ENCODE measurements around the gene MYL12B. TPM values are rescaled to one million over a fixed set of nuclear protein-coding genes. Genes with fewer than 3 reads are reported as not detected.
"Not testable (repeated sequence)": the region's sequence is repeated elsewhere in the genome, so short reads cannot be mapped to it uniquely, and the experiment has no call there.

MYL12B gene
- polyA plus RNA-seq, 2 of the 4 experiments (the other 2 are of a cell fraction) = 419 to 498 TPM

GRCh38 chr18:3219241-3219630 is 42.7 kb upstream of the MYL12B start:
- Histone ChIP-seq H3K4me2 (no peak overlapping the region), H3K4me1 (peaks cover 23% of the 10 kb centered on the region), H3K9me3 (no peaks in the 10 kb centered on the region), H3K4me3 (no peak overlapping the region), H3K27ac (peak overlapping the region in 1 of 2 experiments; percentile 63; a peak in 2 of 6 replicates)
- CTCF ChIA-PET = interaction anchor here (1.4 to 2.9 kb wide), 2 partner anchors 20 to 27 kb away, joined by 3 to 8 read pairs; no protein-coding TSS in a partner anchor
- FAIRE-seq (no peak), DNase-seq (ENCODE audit: low read depth in 1 of 2, low spot score in 1 of 2) (no peak), ATAC-seq (no peak)
- WGBS (ENCODE audit: missing lambda C conversion rate) = 82% methylated on average over 8 of the region's 8 CpGs
- POLR2A ChIA-PET = no interaction called here
- no peak for TF ChIP-seq POLR2A (IDR thresholded peaks at IDR 0.05; ENCODE audit: low read length)
- no peak for TF ChIP-seq FOXS1 (CRISPR knock-in tag; IDR thresholded peaks at IDR 0.05)
- no peak for TF ChIP-seq HDAC2 (IDR thresholded peaks at IDR 0.05)
- TF ChIP-seq RNF2 (IDR thresholded peaks at IDR 0.05; ENCODE audit: borderline replicate concordance, low read depth) = no peak

GRCh38 chr18:3219631-3220335 is 42.1 kb upstream of the MYL12B start, which contains the start of gene MYOM1:
Gene MYOM1, minus strand, starts transcription at chr18:3219968. Its CDS starts 4,745 bp downstream, at chr18:3215223.
- POLR2A ChIA-PET = no interaction called here
- FAIRE-seq = no peak

GRCh38 chr18:3220868-3221267 is 41.1 kb upstream of the MYL12B start:
- FAIRE-seq; DNase-seq (ENCODE audit: low read depth in 1 of 2, low spot score in 1 of 2); ATAC-seq; H3K4me3 ChIP-seq; H3K9me3 ChIP-seq; H3K4me2 ChIP-seq; H3K27ac ChIP-seq; POLR2A ChIA-PET: not testable (repeated sequence)
- peaks cover 23% of the 10 kb centered on the region for H3K4me1 ChIP-seq
- WGBS (ENCODE audit: missing lambda C conversion rate) = 76% methylated on average over 4 of the region's 4 CpGs
- CTCF ChIA-PET = interaction anchor here (1.2 kb wide), 1 partner anchor 25 kb away, joined by 4 read pairs; no protein-coding TSS in a partner anchor

More at GRCh38 chr18:3219631-3220335, 42.1 kb upstream of the MYL12B start, which contains the start of gene MYOM1:
- TF ChIP-seq FOSL2 (IDR thresholded peaks at IDR 0.05) (no peak), FOSL2 (CRISPR knock-in tag; IDR thresholded peaks at IDR 0.05) (no peak), ATOH8 (CRISPR knock-in tag; IDR thresholded peaks at IDR 0.05; ENCODE audit: low read depth) (no peak), NFE2L2 (conservative IDR thresholded peaks at IDR 0.05; ENCODE audit: low read length) (no peak), RCOR1 (IDR thresholded peaks at IDR 0.05; ENCODE audit: low read depth, low read length) (no peak), GATA3 (IDR thresholded peaks at IDR 0.05; ENCODE audit: borderline replicate concordance) (no peak), CEBPB (IDR thresholded peaks at IDR 0.05) (no peak), HOXA7 (CRISPR knock-in tag; IDR thresholded peaks at IDR 0.05) (no peak), KDM1A (IDR thresholded peaks at IDR 0.05; ENCODE audit: low read depth) (no peak), JUNB (IDR thresholded peaks at IDR 0.05) (no peak), RARB (CRISPR knock-in tag; IDR thresholded peaks at IDR 0.05) (no peak), E2F6 (IDR thresholded peaks at IDR 0.05; ENCODE audit: borderline replicate concordance, low read depth) (no peak), MAZ (IDR thresholded peaks at IDR 0.05; ENCODE audit: borderline replicate concordance, low read depth, low read length) (no peak), TFCP2L1 (CRISPR knock-in tag; IDR thresholded peaks at IDR 0.05) (no peak), MAFK (IDR thresholded peaks at IDR 0.05; ENCODE audit: partially characterized antibody) (no peak), JUN (IDR thresholded peaks at IDR 0.05) (no peak), HOXB5 (CRISPR knock-in tag; IDR thresholded peaks at IDR 0.05) (no peak), REST (IDR thresholded peaks at IDR 0.05) (no peak), PBX3 (IDR thresholded peaks at IDR 0.05) (no peak), NR3C1 (IDR thresholded peaks at IDR 0.05) (no peak)
- peak within 1 kb of the TSS; percentile 11 to 63; a peak in 3 of 6 replicates for H3K27ac ChIP-seq
- no peaks in the 10 kb centered on the region for H3K9me3 ChIP-seq
- H3K4me1 ChIP-seq = peaks cover 23% of the 10 kb centered on the region
- no peak for ATAC-seq
- 76% methylated on average over 8 of the region's 9 CpGs for WGBS (ENCODE audit: missing lambda C conversion rate)
- no peak within 1 kb of the TSS for H3K4me3 ChIP-seq
- no peak for DNase-seq (ENCODE audit: low read depth in 1 of 2, low spot score in 1 of 2)
- H3K4me2 ChIP-seq = no peak within 1 kb of the TSS
- CTCF ChIA-PET = interaction anchor here (1.4 to 2.9 kb wide), 2 partner anchors 19 to 26 kb away, joined by 3 to 8 read pairs; no protein-coding TSS in a partner anchor
